ENCODE results near the gene BRD7. TPM values are rescaled to one million over a fixed set of nuclear protein-coding genes. Genes with fewer than 3 reads are reported as not detected.

BRD7 gene
- total and polyA plus RNA-seq, 4 donors: 55.2 to 105 (median 92.9) TPM

GRCh38 chr16:50329446-50330189, 39.2 kb downstream of the BRD7 start:
- no peak overlapping the region for H3K4me3 ChIP-seq (ENCODE audit: low read depth, low read length)
- no peaks in the 10 kb centered on the region for H3K27me3 ChIP-seq (ENCODE audit: control insufficient read depth, insufficient read depth, low read length)
- no peak overlapping the region for H3K27ac ChIP-seq (ENCODE audit: low read depth, low read length)
- H3K9me3 ChIP-seq (ENCODE audit: control insufficient read depth, insufficient read depth, low read length): no peaks in the 10 kb centered on the region
- peak in 1 of 6 donors; percentile 46 for DNase-seq (ENCODE audit: low read depth in 4 of 6, low spot score in 6 of 6)
- 90% methylated on average over 7 of the region's 11 CpGs for WGBS (ENCODE audit: insufficient coverage)
- no peaks in the 10 kb centered on the region for H3K4me1 ChIP-seq (ENCODE audit: control insufficient read depth, insufficient read depth, low read length)
- peaks cover 11% of the 10 kb centered on the region for H3K36me3 ChIP-seq (ENCODE audit: control insufficient read depth, insufficient read depth, low read length)

- no peak overlapping the region for H3K27ac ChIP-seq (ENCODE audit: low read depth, low read length)
- H3K4me1 ChIP-seq (ENCODE audit: control insufficient read depth, insufficient read depth, low read length): no peaks in the 10 kb centered on the region
- no peak overlapping the region for H3K4me3 ChIP-seq (ENCODE audit: low read depth, low read length)
- H3K36me3 ChIP-seq (ENCODE audit: control insufficient read depth, insufficient read depth, low read length): peaks cover 14% of the 10 kb centered on the region
- 59% methylated on average over 7 of the region's 7 CpGs for WGBS (ENCODE audit: insufficient coverage)
- H3K9me3 ChIP-seq (ENCODE audit: control insufficient read depth, insufficient read depth, low read length): no peaks in the 10 kb centered on the region
- peak in 1 of 6 donors; percentile 41 for DNase-seq (ENCODE audit: low read depth in 4 of 6, low spot score in 6 of 6)
- H3K27me3 ChIP-seq (ENCODE audit: control insufficient read depth, insufficient read depth, low read length): no peaks in the 10 kb centered on the region
These were observed 41.8 kb downstream of the BRD7 start for GRCh38 chr16:50326835-50327465.

GRCh38 chr16:50326264-50326663, 42.5 kb downstream of the BRD7 start:
- WGBS (ENCODE audit: insufficient coverage): 73% methylated on average over 5 of the region's 5 CpGs
- no peak overlapping the region for H3K27ac ChIP-seq (ENCODE audit: low read depth, low read length)
- no peaks in the 10 kb centered on the region for H3K9me3 ChIP-seq (ENCODE audit: control insufficient read depth, insufficient read depth, low read length)
- H3K4me3 ChIP-seq (ENCODE audit: low read depth, low read length): no peak overlapping the region
- H3K4me1 ChIP-seq (ENCODE audit: control insufficient read depth, insufficient read depth, low read length): no peaks in the 10 kb centered on the region
- no peak for DNase-seq (ENCODE audit: low read depth in 4 of 6, low spot score in 6 of 6)
- peaks cover 15% of the 10 kb centered on the region for H3K36me3 ChIP-seq (ENCODE audit: control insufficient read depth, insufficient read depth, low read length)
- H3K27me3 ChIP-seq (ENCODE audit: control insufficient read depth, insufficient read depth, low read length): no peaks in the 10 kb centered on the region

GRCh38 chr16:50324345-50324744, 44.4 kb downstream of the BRD7 start:
- peaks cover 21% of the 10 kb centered on the region for H3K36me3 ChIP-seq (ENCODE audit: control insufficient read depth, insufficient read depth, low read length)
- no peak overlapping the region for H3K4me3 ChIP-seq (ENCODE audit: low read depth, low read length)
- H3K9me3 ChIP-seq (ENCODE audit: control insufficient read depth, insufficient read depth, low read length): no peaks in the 10 kb centered on the region
- H3K27me3 ChIP-seq (ENCODE audit: control insufficient read depth, insufficient read depth, low read length): no peaks in the 10 kb centered on the region
- WGBS (ENCODE audit: insufficient coverage): 95% methylated on average over 4 of the region's 6 CpGs
- no peaks in the 10 kb centered on the region for H3K4me1 ChIP-seq (ENCODE audit: control insufficient read depth, insufficient read depth, low read length)
- H3K27ac ChIP-seq (ENCODE audit: low read depth, low read length): no peak overlapping the region
- no peak for DNase-seq (ENCODE audit: low read depth in 4 of 6, low spot score in 6 of 6)

- DNase-seq (ENCODE audit: low read depth in 4 of 6, low spot score in 6 of 6): peak in 2 of 6 donors; percentile 56 to 73
- WGBS (ENCODE audit: insufficient coverage): 65% methylated on average over 9 of the region's 11 CpGs
- no peak overlapping the region for H3K27ac ChIP-seq (ENCODE audit: low read depth, low read length)
- H3K4me3 ChIP-seq (ENCODE audit: low read depth, low read length): no peak overlapping the region
- no peaks in the 10 kb centered on the region for H3K9me3 ChIP-seq (ENCODE audit: control insufficient read depth, insufficient read depth, low read length)
- peaks cover 19% of the 10 kb centered on the region for H3K36me3 ChIP-seq (ENCODE audit: control insufficient read depth, insufficient read depth, low read length)
- H3K27me3 ChIP-seq (ENCODE audit: control insufficient read depth, insufficient read depth, low read length): no peaks in the 10 kb centered on the region
- no peaks in the 10 kb centered on the region for H3K4me1 ChIP-seq (ENCODE audit: control insufficient read depth, insufficient read depth, low read length)
These were observed 45.3 kb downstream of the BRD7 start for GRCh38 chr16:50323335-50324011.

- DNase-seq (ENCODE audit: low read depth in 4 of 6, low spot score in 6 of 6): no peak
- Histone ChIP-seq H3K4me1 (ENCODE audit: control insufficient read depth, insufficient read depth, low read length) (no peaks in the 10 kb centered on the region), H3K4me3 (ENCODE audit: low read depth, low read length) (no peak overlapping the region), H3K9me3 (ENCODE audit: control insufficient read depth, insufficient read depth, low read length) (no peaks in the 10 kb centered on the region), H3K27me3 (ENCODE audit: control insufficient read depth, insufficient read depth, low read length) (no peaks in the 10 kb centered on the region), H3K36me3 (ENCODE audit: control insufficient read depth, insufficient read depth, low read length) (peaks cover 19% of the 10 kb centered on the region), H3K27ac (ENCODE audit: low read depth, low read length) (no peak overlapping the region)
- WGBS (ENCODE audit: insufficient coverage): no CpG with 5 or more reads among the region's 1 CpG
These were observed 46.5 kb downstream of the BRD7 start for GRCh38 chr16:50322333-50322732.

GRCh38 chr16:50320310-50320709, 48.5 kb downstream of the BRD7 start:
- H3K27me3 ChIP-seq (ENCODE audit: control insufficient read depth, insufficient read depth, low read length): no peaks in the 10 kb centered on the region
- no peak overlapping the region for H3K27ac ChIP-seq (ENCODE audit: low read depth, low read length)
- peaks cover 28% of the 10 kb centered on the region for H3K36me3 ChIP-seq (ENCODE audit: control insufficient read depth, insufficient read depth, low read length)
- H3K9me3 ChIP-seq (ENCODE audit: control insufficient read depth, insufficient read depth, low read length): no peaks in the 10 kb centered on the region
- H3K4me3 ChIP-seq (ENCODE audit: low read depth, low read length): no peak overlapping the region
- no peak for DNase-seq (ENCODE audit: low read depth in 4 of 6, low spot score in 6 of 6)
- 71% methylated on average over 2 of the region's 5 CpGs for whole genome bisulfite sequencing (ENCODE audit: insufficient coverage)
- H3K4me1 ChIP-seq (ENCODE audit: control insufficient read depth, insufficient read depth, low read length): peaks cover 12% of the 10 kb centered on the region

- DNase-seq (ENCODE audit: low read depth in 4 of 6, low spot score in 6 of 6): no peak
- Histone ChIP-seq H3K9me3 (ENCODE audit: control insufficient read depth, insufficient read depth, low read length) (no peaks in the 10 kb centered on the region), H3K27me3 (ENCODE audit: control insufficient read depth, insufficient read depth, low read length) (no peaks in the 10 kb centered on the region), H3K4me3 (ENCODE audit: low read depth, low read length) (no peak overlapping the region), H3K4me1 (ENCODE audit: control insufficient read depth, insufficient read depth, low read length) (peaks cover 17% of the 10 kb centered on the region), H3K27ac (ENCODE audit: low read depth, low read length) (no peak overlapping the region), H3K36me3 (ENCODE audit: control insufficient read depth, insufficient read depth, low read length) (peaks cover 37% of the 10 kb centered on the region)
- WGBS (ENCODE audit: insufficient coverage): 79% methylated on average over 3 of the region's 9 CpGs
These were observed 49.8 kb downstream of the BRD7 start for GRCh38 chr16:50318796-50319578.

- DNase-seq (ENCODE audit: low read depth in 4 of 6, low spot score in 6 of 6): peak in 1 of 6 donors; percentile 55
- no peaks in the 10 kb centered on the region for H3K27me3 ChIP-seq (ENCODE audit: control insufficient read depth, insufficient read depth, low read length)
These were observed 51.7 kb downstream of the BRD7 start for GRCh38 chr16:50316848-50317630.

More at GRCh38 chr16:50316848-50317630, 51.7 kb downstream of the BRD7 start:
- Histone ChIP-seq H3K27ac (ENCODE audit: low read depth, low read length) (no peak overlapping the region), H3K9me3 (ENCODE audit: control insufficient read depth, insufficient read depth, low read length) (no peaks in the 10 kb centered on the region), H3K4me3 (ENCODE audit: low read depth, low read length) (no peak overlapping the region), H3K4me1 (ENCODE audit: control insufficient read depth, insufficient read depth, low read length) (peaks cover 17% of the 10 kb centered on the region), H3K36me3 (ENCODE audit: control insufficient read depth, insufficient read depth, low read length) (peaks cover 50% of the 10 kb centered on the region)
- 98% methylated on average over 6 of the region's 10 CpGs for WGBS (ENCODE audit: insufficient coverage)
